Measurements from ENCODE around the gene PEX7.
"Not testable (repeated sequence)": the region's sequence is repeated elsewhere in the genome, so short reads cannot be mapped to it uniquely, and the experiment has no call there.

PEX7 gene

GRCh38 chr6:136822376-136823127 lies at the start of gene PEX7:
TSS of gene PEX7 (plus strand) at chr6:136822592. CDS start at chr6:136822666, 74 bp downstream.
- DNase-seq (ENCODE audit: low spot score), result peak; percentile 89

- DNase-seq (ENCODE audit: low spot score), result no peak
Measured at GRCh38 chr6:136772685-136773472, 49.5 kb upstream of the PEX7 start.

GRCh38 chr6:136773473-136773796 lies 49.0 kb upstream of the PEX7 start:
- DNase-seq (ENCODE audit: low spot score), result no peak

GRCh38 chr6:136774228-136775041 lies 48.0 kb upstream of the PEX7 start:
- no peak for DNase-seq (ENCODE audit: low spot score)

- DNase-seq (ENCODE audit: low spot score), result no peak
Measured at GRCh38 chr6:136775081-136775480, 47.3 kb upstream of the PEX7 start.

- no peak for DNase-seq (ENCODE audit: low spot score)
Measured at GRCh38 chr6:136775548-136775947, 46.8 kb upstream of the PEX7 start.

GRCh38 chr6:136777651-136778050 lies 44.7 kb upstream of the PEX7 start:
- DNase-seq (ENCODE audit: low spot score), result no peak

GRCh38 chr6:136779682-136780081 lies 42.7 kb upstream of the PEX7 start:
- no peak for DNase-seq (ENCODE audit: low spot score)

- DNase-seq (ENCODE audit: low spot score), result no peak
Measured at GRCh38 chr6:136780972-136781371, 41.4 kb upstream of the PEX7 start.

GRCh38 chr6:136782021-136782770 lies 40.2 kb upstream of the PEX7 start:
- no peak for DNase-seq (ENCODE audit: low spot score)

- no peak for DNase-seq (ENCODE audit: low spot score)
Measured at GRCh38 chr6:136783021-136783420, 39.4 kb upstream of the PEX7 start.

- DNase-seq (ENCODE audit: low spot score), result no peak
Measured at GRCh38 chr6:136783495-136784270, 38.7 kb upstream of the PEX7 start.

- no peak for DNase-seq (ENCODE audit: low spot score)
Measured at GRCh38 chr6:136784271-136784664, 38.1 kb upstream of the PEX7 start.

- no peak for DNase-seq (ENCODE audit: low spot score)
Measured at GRCh38 chr6:136784910-136785746, 37.3 kb upstream of the PEX7 start.

GRCh38 chr6:136786658-136787057 lies 35.7 kb upstream of the PEX7 start:
- no peak for DNase-seq (ENCODE audit: low spot score)

- DNase-seq (ENCODE audit: low spot score), result no peak
Measured at GRCh38 chr6:136787726-136788068, 34.7 kb upstream of the PEX7 start.

- DNase-seq (ENCODE audit: low spot score), result no peak
Measured at GRCh38 chr6:136788069-136788902, 34.1 kb upstream of the PEX7 start.

- not testable (repeated sequence) for DNase-seq (ENCODE audit: low spot score)
Measured at GRCh38 chr6:136789440-136789839, 33.0 kb upstream of the PEX7 start.
